PC-3 (cell line): ENCODE data around the gene PTCD1.

Experiments
- CTCF ChIP-seq: fragments of 300-600 bp; sonication (generic); conservative IDR thresholded peaks from 2 replicates; pipeline ENCODE4 v1.5.1; 2017; ENCODE audit warnings: antibody characterized with exemption, low read depth, mild to moderate bottlenecking, low read length
- EZH2 ChIP-seq: fragments of 300-600 bp; sonication (generic); IDR thresholded peaks from one replicate; pipeline ENCODE4 v1.6.1; 2017; ENCODE audit warnings: antibody characterized with exemption, mild to moderate bottlenecking, low read length; ENCODE audit not compliant: unreplicated experiment
- EZH2phosphoT487 ChIP-seq: fragments of 300-600 bp; sonication (generic); IDR thresholded peaks from 2 replicates; pipeline ENCODE4 v1.6.1; 2018; ENCODE audit warnings: mild to moderate bottlenecking, antibody characterized with exemption, low read length, borderline replicate concordance

GRCh38 chr7:99460651-99461050 is 22.1 kb upstream of the PTCD1 start:
- TF ChIP-seq CTCF (no peak), EZH2 (no peak), EZH2phosphoT487 (no peak)
